ENCODE results near the gene MSANTD3. TPM values are rescaled to one million over a fixed set of nuclear protein-coding genes. Genes with fewer than 3 reads are reported as not detected.

Gene MSANTD3
- total and polyA plus RNA-seq, 2 experiments from 2014 or later: 19.7 to 34.5 TPM

GRCh38 chr9:100436571-100436970, 9.6 kb downstream of the MSANTD3 start:
- Mint-ChIP-seq H3K4me1 (peaks cover 5% of the 10 kb centered on the region), H3K27ac (no peak overlapping the region), H3K36me3 (ENCODE audit: low read depth) (peaks cover 3% of the 10 kb centered on the region; the same call in 1 of the 3 replicates), H3K4me3 (no peak overlapping the region), H3K27me3 (ENCODE audit: insufficient read depth, low read depth, poor library complexity) (peaks cover 2% of the 10 kb centered on the region), H3K9me3 (no peaks in the 10 kb centered on the region)
- no peaks in the 10 kb centered on the region for H3K36me3 ChIP-seq (ENCODE audit: insufficient read depth)
- H3K27me3 ChIP-seq (ENCODE audit: insufficient read depth): no peaks in the 10 kb centered on the region
- TF ChIP-seq EZH2 (IDR thresholded peaks at IDR 0.05; ENCODE audit: low read depth, unreplicated experiment) (no peak), CREB1 (CRISPR knock-in tag; IDR thresholded peaks at IDR 0.05; ENCODE audit: low read depth) (no peak), NANOG (IDR thresholded peaks at IDR 0.05; ENCODE audit: borderline replicate concordance) (no peak), ZNF462 (CRISPR knock-in tag; IDR thresholded peaks at IDR 0.05) (no peak), EZH2phosphoT487 (IDR thresholded peaks at IDR 0.05; ENCODE audit: unreplicated experiment) (no peak), CTCF (conservative IDR thresholded peaks at IDR 0.05; ENCODE audit: low read depth in 2 of 2) (no peak), POLR2AphosphoS5 (IDR thresholded peaks at IDR 0.05; ENCODE audit: low read depth) (no peak), ETS1 (IDR thresholded peaks at IDR 0.05) (no peak), JUNB (IDR thresholded peaks at IDR 0.05; ENCODE audit: unreplicated experiment) (no peak)
- H3K9me2 ChIP-seq (ENCODE audit: insufficient read depth): 0 out of 2 replicates have a peak, but pooled peaks cover 4% of the 10 kb centered on the region
- H3K4me2 ChIP-seq: no peak overlapping the region
- H3K4me3 ChIP-seq: no peak overlapping the region
- no peak for ATAC-seq
- peaks cover 9% of the 10 kb centered on the region; the same call in 1 of the 2 replicates for H3F3A ChIP-seq (replicated peaks; ENCODE audit: low read depth)
- H3K79me2 ChIP-seq (replicated peaks; ENCODE audit: insufficient read depth): peaks cover 77% of the 10 kb centered on the region
- no peak overlapping the region for H3K27ac ChIP-seq (ENCODE audit: low read depth)
- H2AFZ ChIP-seq: no peak overlapping the region
- no peaks in the 10 kb centered on the region for H3K4me1 ChIP-seq (ENCODE audit: insufficient read depth)
- no peak for DNase-seq (ENCODE audit: low spot score)
- peaks cover 4% of the 10 kb centered on the region; the same call in 1 of the 2 replicates for H4K20me1 ChIP-seq (replicated peaks; ENCODE audit: insufficient read depth)

Data from GM23338 (cell line).